Measurements from ENCODE around the gene IGFBP4. TPM values are rescaled to one million over a fixed set of nuclear protein-coding genes. Genes with fewer than 3 reads are reported as not detected.

The IGFBP4 gene
- total RNA-seq, 6 experiments from 2014 or later, result 575 to 816 (median 659) TPM

DNA sequence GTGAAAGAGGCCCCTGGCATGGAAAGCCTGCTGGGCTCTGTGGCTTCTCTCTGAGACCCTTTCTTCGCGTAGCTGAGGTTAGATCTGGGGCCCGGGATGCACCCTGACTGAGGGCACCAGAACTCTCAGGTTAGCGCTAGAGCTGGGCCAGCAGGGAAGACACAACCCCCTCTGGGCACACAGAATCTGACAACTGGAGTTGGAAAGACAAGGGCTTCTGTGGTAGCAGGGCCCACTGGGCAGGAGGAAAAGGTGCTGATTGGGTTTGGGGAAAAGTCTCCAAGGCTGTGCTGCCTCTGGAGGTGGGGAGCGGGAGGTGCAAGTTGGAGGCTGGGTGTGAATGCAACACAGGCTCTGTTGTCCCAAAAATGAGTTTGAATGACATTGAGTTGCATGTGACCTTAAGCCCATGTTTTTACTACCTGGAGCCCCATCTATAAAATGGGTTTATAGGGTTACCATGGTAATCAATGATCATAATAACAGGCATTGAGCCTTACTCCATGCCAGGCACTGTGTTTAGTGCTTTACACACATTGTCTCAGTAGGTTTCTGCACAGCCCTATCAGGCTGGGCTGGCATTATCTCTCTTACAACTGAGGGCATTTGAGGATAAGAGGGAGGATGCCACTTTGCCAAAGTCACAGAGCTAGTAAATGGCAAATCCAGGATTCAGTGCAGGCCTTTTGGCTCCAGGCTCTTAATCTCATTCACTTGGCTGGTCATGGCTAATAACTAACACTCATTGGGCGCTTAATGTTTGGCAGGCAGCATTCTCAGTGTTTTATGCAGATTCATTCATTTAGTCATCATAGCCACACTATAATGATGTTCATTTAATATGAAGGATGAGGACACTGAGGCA is 9.5 kb upstream of the IGFBP4 start:
- Mint-ChIP-seq H3K27ac (no peak overlapping the region), H3K36me3 (ENCODE audit: low read depth) (no peaks in the 10 kb centered on the region), H3K9me3 (no peaks in the 10 kb centered on the region), H3K4me1 (ENCODE audit: low read depth) (peaks cover 23% of the 10 kb centered on the region), H3K27me3 (ENCODE audit: insufficient read depth) (no peaks in the 10 kb centered on the region; the same call in 1 of the 2 replicates), H3K4me3 (no peak overlapping the region)
- TF ChIP-seq, protein P1, sequence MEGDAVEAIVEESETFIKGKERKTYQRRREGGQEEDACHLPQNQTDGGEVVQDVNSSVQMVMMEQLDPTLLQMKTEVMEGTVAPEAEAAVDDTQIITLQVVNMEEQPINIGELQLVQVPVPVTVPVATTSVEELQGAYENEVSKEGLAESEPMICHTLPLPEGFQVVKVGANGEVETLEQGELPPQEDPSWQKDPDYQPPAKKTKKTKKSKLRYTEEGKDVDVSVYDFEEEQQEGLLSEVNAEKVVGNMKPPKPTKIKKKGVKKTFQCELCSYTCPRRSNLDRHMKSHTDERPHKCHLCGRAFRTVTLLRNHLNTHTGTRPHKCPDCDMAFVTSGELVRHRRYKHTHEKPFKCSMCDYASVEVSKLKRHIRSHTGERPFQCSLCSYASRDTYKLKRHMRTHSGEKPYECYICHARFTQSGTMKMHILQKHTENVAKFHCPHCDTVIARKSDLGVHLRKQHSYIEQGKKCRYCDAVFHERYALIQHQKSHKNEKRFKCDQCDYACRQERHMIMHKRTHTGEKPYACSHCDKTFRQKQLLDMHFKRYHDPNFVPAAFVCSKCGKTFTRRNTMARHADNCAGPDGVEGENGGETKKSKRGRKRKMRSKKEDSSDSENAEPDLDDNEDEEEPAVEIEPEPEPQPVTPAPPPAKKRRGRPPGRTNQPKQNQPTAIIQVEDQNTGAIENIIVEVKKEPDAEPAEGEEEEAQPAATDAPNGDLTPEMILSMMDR (IDR thresholded peaks at IDR 0.05), result peak; percentile 67
- no peak for DNase-seq

DNA sequence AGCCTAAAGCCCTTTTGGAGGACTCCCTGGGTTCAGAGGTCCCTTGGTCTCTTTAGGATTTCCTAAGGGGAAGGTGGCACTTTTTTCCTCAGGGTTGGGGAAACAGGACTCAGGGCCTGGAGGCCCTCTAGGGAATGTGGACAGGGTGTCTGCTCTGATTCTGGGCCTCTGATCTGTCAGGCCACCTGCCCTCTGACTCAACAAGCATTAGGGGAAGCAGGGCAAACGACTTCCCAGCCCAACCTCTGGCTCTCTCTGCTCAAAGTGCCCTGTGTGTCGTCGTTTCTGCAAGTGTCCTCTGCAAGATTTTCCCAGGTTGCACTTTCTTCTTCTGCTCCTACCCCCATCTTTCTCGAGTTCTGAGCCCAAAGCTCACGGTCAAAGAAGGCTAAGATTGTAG is 6.6 kb upstream of the IGFBP4 start:
- TF ChIP-seq, protein P1 (IDR thresholded peaks at IDR 0.05), result no peak
- no peak for DNase-seq
- no peak overlapping the region for H3K4me3 Mint-ChIP-seq
- peaks cover 23% of the 10 kb centered on the region for H3K4me1 Mint-ChIP-seq (ENCODE audit: low read depth)
- no peaks in the 10 kb centered on the region for H3K27me3 Mint-ChIP-seq (ENCODE audit: insufficient read depth)
- H3K36me3 Mint-ChIP-seq (ENCODE audit: low read depth), result no peaks in the 10 kb centered on the region
- H3K27ac Mint-ChIP-seq, result no peak overlapping the region
- no peaks in the 10 kb centered on the region for H3K9me3 Mint-ChIP-seq

DNA sequence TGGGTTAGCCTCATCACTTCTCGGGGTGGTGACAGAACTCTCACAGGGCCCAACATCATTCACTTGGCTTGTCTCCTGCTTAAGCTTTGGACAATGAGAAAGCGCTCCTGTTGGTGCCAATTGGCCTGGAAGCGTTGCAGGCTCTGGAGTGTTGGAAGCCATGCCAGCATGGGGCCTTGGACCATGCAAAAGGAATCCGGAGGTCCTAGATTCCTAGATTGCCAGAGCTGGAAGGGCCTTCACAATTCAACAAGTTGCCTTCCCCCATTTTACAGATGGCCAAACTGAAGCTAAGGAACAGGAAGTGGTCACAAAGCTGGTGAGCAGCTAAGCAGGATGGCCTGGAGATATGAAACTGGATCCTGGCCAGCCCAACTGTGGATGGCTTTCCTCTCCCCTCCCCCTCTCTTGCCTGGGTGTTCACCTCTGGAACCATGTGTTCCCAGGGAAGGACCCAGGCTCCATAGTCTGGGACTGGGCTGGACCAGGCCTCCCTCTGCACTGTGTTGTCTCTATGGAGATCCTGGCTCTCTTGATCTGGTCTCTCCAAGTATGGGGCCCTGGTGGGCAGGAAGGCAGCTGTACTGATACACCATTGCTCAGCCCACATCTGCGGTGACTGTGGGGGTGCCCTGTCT is 6.0 kb upstream of the IGFBP4 start:
- Mint-ChIP-seq H3K4me1 (ENCODE audit: low read depth) (peaks cover 24% of the 10 kb centered on the region), H3K27me3 (ENCODE audit: insufficient read depth) (no peaks in the 10 kb centered on the region), H3K36me3 (ENCODE audit: low read depth) (no peaks in the 10 kb centered on the region), H3K4me3 (no peak overlapping the region), H3K27ac (no peak overlapping the region), H3K9me3 (no peaks in the 10 kb centered on the region)
- DNase-seq, result no peak
- TF ChIP-seq, protein P1 (IDR thresholded peaks at IDR 0.05), result no peak

DNA sequence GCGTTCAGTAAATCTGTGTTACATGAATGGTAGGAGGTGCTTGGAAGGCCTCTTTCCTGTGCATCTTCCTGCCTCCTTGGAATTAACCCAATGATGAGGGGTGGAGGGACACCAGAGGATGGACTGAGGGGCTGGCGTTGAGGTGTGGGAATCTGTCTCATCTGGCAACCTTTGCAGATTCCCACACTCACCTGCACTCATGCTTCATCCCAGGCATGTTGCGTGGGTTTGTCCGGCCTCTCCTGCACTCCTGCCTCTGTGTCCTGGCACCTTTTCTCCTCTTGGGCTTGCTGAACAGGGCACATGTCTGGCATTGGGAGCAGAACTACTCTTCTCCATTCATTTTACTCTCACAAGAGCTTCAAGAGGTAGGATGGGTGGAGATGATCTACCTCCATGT is 3.1 kb upstream of the IGFBP4 start:
- no peaks in the 10 kb centered on the region for H3K9me3 Mint-ChIP-seq
- no peak overlapping the region for H3K27ac Mint-ChIP-seq
- H3K36me3 Mint-ChIP-seq (ENCODE audit: low read depth), result peaks cover 5% of the 10 kb centered on the region
- H3K27me3 Mint-ChIP-seq (ENCODE audit: insufficient read depth), result peaks cover 4% of the 10 kb centered on the region
- no peak for DNase-seq
- peaks cover 24% of the 10 kb centered on the region for H3K4me1 Mint-ChIP-seq (ENCODE audit: low read depth)
- no peak overlapping the region for H3K4me3 Mint-ChIP-seq
- TF ChIP-seq, protein P1 (IDR thresholded peaks at IDR 0.05), result no peak

DNA sequence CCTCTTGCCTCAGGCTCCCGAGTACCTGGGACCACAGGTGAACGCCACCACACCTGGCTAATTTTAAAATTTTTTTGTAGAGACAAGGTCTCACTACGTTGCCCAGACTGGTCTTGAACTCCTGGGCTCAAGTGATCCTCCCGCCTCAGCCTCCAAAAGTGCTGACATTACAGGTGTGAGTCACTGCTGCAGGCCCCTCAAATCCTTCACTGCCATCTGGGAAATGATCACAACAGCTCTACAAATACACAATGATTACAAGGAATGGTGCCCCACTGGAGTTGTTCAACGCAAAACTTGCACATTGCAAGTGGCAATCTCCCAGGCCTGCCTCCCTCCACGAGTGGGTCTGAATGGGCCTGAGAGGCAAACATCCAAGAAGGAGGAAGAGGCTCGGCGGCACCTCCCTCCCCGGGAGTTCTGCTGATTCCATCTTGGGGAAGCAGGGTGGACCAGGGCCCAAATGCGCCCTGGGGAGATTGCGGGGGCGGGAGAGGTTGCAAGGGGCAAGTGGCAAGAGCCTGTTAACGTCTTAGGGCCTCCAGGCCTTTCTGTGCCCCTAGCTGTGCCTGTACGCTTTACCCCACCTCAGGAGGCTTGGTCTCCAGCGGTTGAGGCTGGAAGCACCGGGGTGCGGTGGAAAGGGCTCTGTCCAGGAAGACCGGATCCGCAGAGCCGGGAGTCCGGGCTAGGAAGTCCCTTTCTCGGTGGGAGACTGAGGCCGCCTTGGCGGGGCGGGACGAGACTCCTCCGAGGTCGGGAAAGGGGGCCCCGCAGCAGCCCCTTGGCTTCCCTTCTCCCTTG is 656 bp upstream of the IGFBP4 start:
- Mint-ChIP-seq H3K4me3 (peak overlapping the region; percentile 75), H3K9me3 (no peaks in the 10 kb centered on the region), H3K27me3 (ENCODE audit: insufficient read depth) (peaks cover 4% of the 10 kb centered on the region), H3K36me3 (ENCODE audit: low read depth) (peaks cover 18% of the 10 kb centered on the region), H3K27ac (peak overlapping the region; percentile 67), H3K4me1 (ENCODE audit: low read depth) (peaks cover 31% of the 10 kb centered on the region)
- TF ChIP-seq, protein P1 (IDR thresholded peaks at IDR 0.05), result 0 out of 2 replicates have a peak, but pooled peaks have one; percentile 34
- DNase-seq, result no peak
